ENCODE measurements around the gene FYB1. TPM values are rescaled to one million over a fixed set of nuclear protein-coding genes. Genes with fewer than 3 reads are reported as not detected.

Gene FYB1
- total RNA-seq, 1 donor from 2014 or later = 0.11 TPM

- peaks cover 51% of the 10 kb centered on the region for H4K20me1 ChIP-seq (ENCODE audit: insufficient read depth, low read length)
- H3K9ac ChIP-seq (ENCODE audit: low read length) = no peak overlapping the region
Observed at GRCh38 chr5:39063037-39063436, 156.3 kb downstream of the FYB1 start.

DNA sequence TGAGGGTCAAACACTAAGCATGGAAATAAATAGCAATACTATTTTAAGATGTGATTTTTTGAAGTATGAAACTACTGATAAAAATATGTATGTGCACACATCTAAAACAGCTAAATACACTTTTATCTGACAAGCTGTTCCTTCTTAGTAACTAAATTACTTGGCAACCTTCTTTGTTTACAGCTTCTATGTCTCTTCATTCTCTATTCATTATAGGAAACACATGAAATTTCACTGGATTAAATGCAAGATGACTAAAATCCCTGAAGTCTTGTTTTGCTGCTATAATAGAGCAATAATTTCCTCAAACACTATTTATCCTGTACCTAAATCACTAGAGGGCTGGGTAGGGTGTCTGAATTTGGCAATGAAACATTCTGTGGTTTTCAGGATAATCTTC is 156.8 kb downstream of the FYB1 start:
- no peak overlapping the region for H2AFZ ChIP-seq (ENCODE audit: low read depth, low read length)
- H3K27ac ChIP-seq (ENCODE audit: low read depth, low read length) = no peak overlapping the region
- H3K4me2 ChIP-seq (ENCODE audit: low read length) = no peak overlapping the region
- H3K9me3 Mint-ChIP-seq (ENCODE audit: unreplicated experiment) = peaks cover 7% of the 10 kb centered on the region
- H3K27me3 ChIP-seq (ENCODE audit: insufficient read depth, low read length) = no peaks in the 10 kb centered on the region
- H3K9me3 ChIP-seq (ENCODE audit: insufficient read depth, low read depth, low read length) = no peaks in the 10 kb centered on the region
- no peak overlapping the region for H3K4me3 ChIP-seq (ENCODE audit: insufficient read depth, low read depth, low read length)
- H3K27ac Mint-ChIP-seq (ENCODE audit: unreplicated experiment) = no peak overlapping the region
- no peak for TF ChIP-seq EZH2 (IDR thresholded peaks at IDR 0.05; ENCODE audit: insufficient read depth, low read length)
- TF ChIP-seq CTCF (IDR thresholded peaks at IDR 0.05; ENCODE audit: insufficient read depth, low read depth, low read length) = no peak
- FAIRE-seq (no peak), DNase-seq (ENCODE audit: low read depth) (no peak)
- H3K36me3 ChIP-seq (ENCODE audit: insufficient read depth, low read length) = peaks cover 5% of the 10 kb centered on the region
- peaks cover 15% of the 10 kb centered on the region for H3K4me1 Mint-ChIP-seq (ENCODE audit: low read depth, unreplicated experiment)
- H3K4me3 Mint-ChIP-seq (ENCODE audit: unreplicated experiment) = no peak overlapping the region
- H3K36me3 Mint-ChIP-seq (ENCODE audit: low read depth, unreplicated experiment) = peaks cover 21% of the 10 kb centered on the region
- peaks cover 46% of the 10 kb centered on the region for H4K20me1 ChIP-seq (ENCODE audit: insufficient read depth, low read length)
- no peak overlapping the region for H3K9ac ChIP-seq (ENCODE audit: low read length)
- H3K27me3 Mint-ChIP-seq (ENCODE audit: low read depth, unreplicated experiment) = no peaks in the 10 kb centered on the region
- H3K79me2 ChIP-seq (ENCODE audit: insufficient read depth, low read length) = peaks cover 97% of the 10 kb centered on the region
- no peaks in the 10 kb centered on the region for H3K4me1 ChIP-seq (ENCODE audit: insufficient read depth, low read length)

More at GRCh38 chr5:39063037-39063436, 156.3 kb downstream of the FYB1 start:
- H3K27ac ChIP-seq (ENCODE audit: low read depth, low read length) = no peak overlapping the region
- peak; percentile 25 for DNase-seq (ENCODE audit: low read depth)
- no peak for FAIRE-seq
- no peak for TF ChIP-seq CTCF (IDR thresholded peaks at IDR 0.05; ENCODE audit: insufficient read depth, low read depth, low read length)
- TF ChIP-seq EZH2 (IDR thresholded peaks at IDR 0.05; ENCODE audit: insufficient read depth, low read length) = no peak
- H3K9me3 Mint-ChIP-seq (ENCODE audit: unreplicated experiment) = peaks cover 7% of the 10 kb centered on the region
- peaks cover 5% of the 10 kb centered on the region for H3K36me3 ChIP-seq (ENCODE audit: insufficient read depth, low read length)
- H3K36me3 Mint-ChIP-seq (ENCODE audit: low read depth, unreplicated experiment) = peaks cover 21% of the 10 kb centered on the region
- peaks cover 98% of the 10 kb centered on the region for H3K79me2 ChIP-seq (ENCODE audit: insufficient read depth, low read length)
- no peak overlapping the region for H3K4me2 ChIP-seq (ENCODE audit: low read length)
- no peak overlapping the region for H3K27ac Mint-ChIP-seq (ENCODE audit: unreplicated experiment)
- H3K4me3 Mint-ChIP-seq (ENCODE audit: unreplicated experiment) = peak overlapping the region; percentile 31
- H3K9me3 ChIP-seq (ENCODE audit: insufficient read depth, low read depth, low read length) = no peaks in the 10 kb centered on the region
- no peak overlapping the region for H2AFZ ChIP-seq (ENCODE audit: low read depth, low read length)
- H3K4me3 ChIP-seq (ENCODE audit: insufficient read depth, low read depth, low read length) = no peak overlapping the region
- H3K4me1 Mint-ChIP-seq (ENCODE audit: low read depth, unreplicated experiment) = peaks cover 19% of the 10 kb centered on the region
- no peaks in the 10 kb centered on the region for H3K27me3 ChIP-seq (ENCODE audit: insufficient read depth, low read length)
- no peaks in the 10 kb centered on the region for H3K27me3 Mint-ChIP-seq (ENCODE audit: low read depth, unreplicated experiment)
- no peaks in the 10 kb centered on the region for H3K4me1 ChIP-seq (ENCODE audit: insufficient read depth, low read length)

GRCh38 chr5:39062104-39062503 is 157.3 kb downstream of the FYB1 start:
- peaks cover 17% of the 10 kb centered on the region for H3K36me3 Mint-ChIP-seq (ENCODE audit: low read depth, unreplicated experiment)
- no peak overlapping the region for H2AFZ ChIP-seq (ENCODE audit: low read depth, low read length)
- H3K27ac Mint-ChIP-seq (ENCODE audit: unreplicated experiment) = no peak overlapping the region
- DNase-seq (ENCODE audit: low read depth) = no peak
- H3K36me3 ChIP-seq (ENCODE audit: insufficient read depth, low read length) = peaks cover 5% of the 10 kb centered on the region
- peaks cover 5% of the 10 kb centered on the region for H3K9me3 Mint-ChIP-seq (ENCODE audit: unreplicated experiment)
- H3K79me2 ChIP-seq (ENCODE audit: insufficient read depth, low read length) = peaks cover 97% of the 10 kb centered on the region
- no peak overlapping the region for H3K4me2 ChIP-seq (ENCODE audit: low read length)
- no peaks in the 10 kb centered on the region for H3K9me3 ChIP-seq (ENCODE audit: insufficient read depth, low read depth, low read length)
- no peaks in the 10 kb centered on the region for H3K27me3 ChIP-seq (ENCODE audit: insufficient read depth, low read length)
- H3K4me1 ChIP-seq (ENCODE audit: insufficient read depth, low read length) = no peaks in the 10 kb centered on the region
- H4K20me1 ChIP-seq (ENCODE audit: insufficient read depth, low read length) = peaks cover 43% of the 10 kb centered on the region
- H3K4me1 Mint-ChIP-seq (ENCODE audit: low read depth, unreplicated experiment) = peaks cover 15% of the 10 kb centered on the region
- TF ChIP-seq EZH2 (IDR thresholded peaks at IDR 0.05; ENCODE audit: insufficient read depth, low read length) (no peak), CTCF (IDR thresholded peaks at IDR 0.05; ENCODE audit: insufficient read depth, low read depth, low read length) (no peak)
- H3K27ac ChIP-seq (ENCODE audit: low read depth, low read length) = no peak overlapping the region
- H3K27me3 Mint-ChIP-seq (ENCODE audit: low read depth, unreplicated experiment) = no peaks in the 10 kb centered on the region
- H3K4me3 Mint-ChIP-seq (ENCODE audit: unreplicated experiment) = no peak overlapping the region
- no peak overlapping the region for H3K4me3 ChIP-seq (ENCODE audit: insufficient read depth, low read depth, low read length)
- no peak overlapping the region for H3K9ac ChIP-seq (ENCODE audit: low read length)
- FAIRE-seq = no peak
